Upper lobe of left lung (tissue), 4 donors: ENCODE measurements around the gene SMIM8.

ENCODE experiments used
- CTCF ChIP-seq, 6 experiments: fragments of 450-650 bp in 4 of 6; fragments of 200-600 bp in 2 of 6; sonication (generic) in 2 of 6; IDR thresholded peaks; one replicate each; pipeline ENCODE4 v1.5.1; 2016 to 2019; ENCODE audit warnings: antibody characterized with exemption in 6 of 6
- POLR2AphosphoS5 ChIP-seq, 2 donors: sonication (generic); formaldehyde crosslinking; IDR thresholded peaks; one replicate each; pipeline ENCODE4 v1.5.1; 2017; ENCODE audit warnings: antibody characterized with exemption in 2 of 2

- TF ChIP-seq POLR2AphosphoS5 (IDR thresholded peaks at IDR 0.05) (no peak), CTCF (IDR thresholded peaks at IDR 0.05) (no peak)
Observed at GRCh38 chr6:87289571-87289970, 32.8 kb upstream of the SMIM8 start.
